Fibroblast of the aortic adventitia (primary cell): ENCODE results near the gene SRSF3. TPM values are rescaled to one million over a fixed set of nuclear protein-coding genes. Genes with fewer than 3 reads are reported as not detected.

Source experiments
- DNase-seq: peaks from one replicate; pipeline ENCODE4 v3.0.0-alpha.2; 2010; ENCODE audit warnings: low read depth
- H3K4me3 ChIP-seq: 2 replicates; pipeline ENCODE4 v1.5.1; 2011; ENCODE audit warnings: low read depth, mild to moderate bottlenecking, control low read depth, low read length, moderate library complexity
- total RNA-seq: library from RNA; depleted of rRNA; stranded (reverse); fragments of >200 nt; gene quantifications from 2 replicates; pipeline ENCODE4 v1.2.3, GENCODE V29; 2012; ENCODE audit warnings: low replicate concordance
- TF ChIP-seq, protein P1 (sequence below): IDR thresholded peaks from 2 replicates; pipeline ENCODE4 v1.5.1; 2011; ENCODE audit warnings: mild to moderate bottlenecking, low read length, control low read depth, inconsistent platforms; ENCODE audit not compliant: insufficient read depth

The SRSF3 gene
- total RNA-seq, 1 donor = 181 TPM

DNA sequence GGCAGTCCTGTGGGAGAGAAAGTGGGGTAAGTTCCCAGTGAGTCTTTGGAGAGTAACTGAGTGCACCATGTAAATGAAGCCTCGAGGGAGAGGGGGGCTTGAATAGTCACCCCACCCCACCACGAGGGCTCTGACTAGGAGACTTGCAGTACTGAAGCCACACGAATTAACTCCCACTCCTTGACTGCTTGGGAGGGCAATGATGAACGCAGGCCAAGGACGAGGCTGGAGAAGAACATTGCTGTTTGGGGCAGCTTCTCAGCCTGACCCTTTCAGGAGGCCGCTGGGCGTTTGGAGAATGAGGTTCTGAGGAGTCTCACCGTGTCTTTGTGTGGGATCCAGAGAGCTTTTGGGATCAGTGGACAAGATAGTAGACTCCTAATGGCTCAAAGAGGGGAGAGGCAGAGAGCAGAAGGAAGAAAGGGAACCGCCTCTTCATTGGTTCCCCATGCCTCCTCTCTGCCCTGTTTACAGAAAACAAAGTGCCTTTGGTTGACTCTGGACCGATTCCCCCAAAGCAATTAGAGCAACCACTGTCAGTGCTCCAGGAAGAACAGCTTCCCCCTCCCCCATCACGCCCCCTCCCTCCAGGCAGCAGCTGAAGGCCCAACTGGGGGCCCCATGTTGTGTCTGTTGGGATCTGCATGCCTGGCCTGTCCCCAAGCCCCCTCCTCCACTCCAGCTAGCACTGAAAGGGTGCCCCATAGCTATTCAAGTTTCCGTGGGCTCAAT is 42.7 kb downstream of the SRSF3 start:
- no peak for DNase-seq
- TF ChIP-seq, protein P1, sequence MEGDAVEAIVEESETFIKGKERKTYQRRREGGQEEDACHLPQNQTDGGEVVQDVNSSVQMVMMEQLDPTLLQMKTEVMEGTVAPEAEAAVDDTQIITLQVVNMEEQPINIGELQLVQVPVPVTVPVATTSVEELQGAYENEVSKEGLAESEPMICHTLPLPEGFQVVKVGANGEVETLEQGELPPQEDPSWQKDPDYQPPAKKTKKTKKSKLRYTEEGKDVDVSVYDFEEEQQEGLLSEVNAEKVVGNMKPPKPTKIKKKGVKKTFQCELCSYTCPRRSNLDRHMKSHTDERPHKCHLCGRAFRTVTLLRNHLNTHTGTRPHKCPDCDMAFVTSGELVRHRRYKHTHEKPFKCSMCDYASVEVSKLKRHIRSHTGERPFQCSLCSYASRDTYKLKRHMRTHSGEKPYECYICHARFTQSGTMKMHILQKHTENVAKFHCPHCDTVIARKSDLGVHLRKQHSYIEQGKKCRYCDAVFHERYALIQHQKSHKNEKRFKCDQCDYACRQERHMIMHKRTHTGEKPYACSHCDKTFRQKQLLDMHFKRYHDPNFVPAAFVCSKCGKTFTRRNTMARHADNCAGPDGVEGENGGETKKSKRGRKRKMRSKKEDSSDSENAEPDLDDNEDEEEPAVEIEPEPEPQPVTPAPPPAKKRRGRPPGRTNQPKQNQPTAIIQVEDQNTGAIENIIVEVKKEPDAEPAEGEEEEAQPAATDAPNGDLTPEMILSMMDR = no peak
- no peak overlapping the region for H3K4me3 ChIP-seq

GRCh38 chr6:36638579-36638978 is 44.4 kb downstream of the SRSF3 start:
- no peak for DNase-seq
- TF ChIP-seq, protein P1 = no peak
- H3K4me3 ChIP-seq = no peak overlapping the region

GRCh38 chr6:36639171-36639808 is 45.1 kb downstream of the SRSF3 start:
- H3K4me3 ChIP-seq = no peak overlapping the region
- no peak for DNase-seq
- TF ChIP-seq, protein P1 = no peak

GRCh38 chr6:36641543-36641942 is 47.4 kb downstream of the SRSF3 start:
- no peak overlapping the region for H3K4me3 ChIP-seq
- TF ChIP-seq, protein P1 = no peak
- no peak for DNase-seq

DNA sequence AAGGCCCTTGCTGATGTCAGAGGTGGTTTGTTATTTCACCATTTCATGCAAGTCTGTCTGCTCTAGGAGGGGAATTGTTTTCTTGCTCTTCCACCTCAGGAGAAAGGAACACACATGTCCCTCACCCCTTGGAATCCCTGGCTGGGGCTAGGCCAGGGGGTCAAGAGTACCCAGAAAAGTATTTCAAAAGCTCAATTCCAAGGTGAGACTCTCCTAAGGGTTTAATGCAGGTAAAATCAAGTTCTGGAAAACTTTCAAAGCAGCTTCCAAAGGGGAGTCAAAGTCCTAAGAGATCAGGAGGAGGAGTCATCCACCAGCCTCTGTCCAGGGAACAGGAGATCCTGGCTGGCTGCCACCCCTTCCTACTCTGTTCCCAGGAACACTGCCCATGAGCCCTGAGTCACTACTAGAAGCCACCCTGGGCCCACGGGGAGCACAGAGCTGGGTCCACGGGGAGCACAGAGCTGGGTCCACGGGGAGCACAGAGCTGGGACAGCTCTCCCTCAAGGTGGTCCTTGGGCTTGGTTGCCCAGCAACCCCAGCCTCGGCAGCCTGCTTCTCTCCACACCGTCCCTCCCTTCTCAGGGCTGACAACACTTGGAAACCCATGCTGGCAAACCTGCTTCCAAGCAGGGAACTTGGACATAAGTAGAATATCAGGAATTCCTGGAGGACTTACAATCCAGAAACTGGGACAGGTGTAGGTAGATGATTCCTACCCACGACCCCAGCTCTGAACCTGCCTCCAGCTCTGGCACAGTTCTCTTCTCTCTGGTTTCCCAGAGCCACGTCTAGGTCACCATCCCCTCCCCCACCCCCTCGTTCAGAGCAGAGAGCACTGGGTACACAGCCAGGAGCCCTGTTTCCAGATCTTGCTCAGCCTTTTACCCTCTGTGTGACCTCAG is 49.0 kb downstream of the SRSF3 start:
- DNase-seq = peak; percentile 92
- no peak overlapping the region for H3K4me3 ChIP-seq
- TF ChIP-seq, protein P1 = no peak

- TF ChIP-seq, protein P1 = no peak
- DNase-seq = no peak
- no peak overlapping the region for H3K4me3 ChIP-seq
Measured at GRCh38 chr6:36643977-36644376, 49.8 kb downstream of the SRSF3 start.
